Measurements from ENCODE around the gene BRWD1. TPM values are rescaled to one million over a fixed set of nuclear protein-coding genes. Genes with fewer than 3 reads are reported as not detected.

Gene BRWD1
- total RNA-seq, 2 donors from 2014 or later, result 27.7 to 39.9 TPM

DNA sequence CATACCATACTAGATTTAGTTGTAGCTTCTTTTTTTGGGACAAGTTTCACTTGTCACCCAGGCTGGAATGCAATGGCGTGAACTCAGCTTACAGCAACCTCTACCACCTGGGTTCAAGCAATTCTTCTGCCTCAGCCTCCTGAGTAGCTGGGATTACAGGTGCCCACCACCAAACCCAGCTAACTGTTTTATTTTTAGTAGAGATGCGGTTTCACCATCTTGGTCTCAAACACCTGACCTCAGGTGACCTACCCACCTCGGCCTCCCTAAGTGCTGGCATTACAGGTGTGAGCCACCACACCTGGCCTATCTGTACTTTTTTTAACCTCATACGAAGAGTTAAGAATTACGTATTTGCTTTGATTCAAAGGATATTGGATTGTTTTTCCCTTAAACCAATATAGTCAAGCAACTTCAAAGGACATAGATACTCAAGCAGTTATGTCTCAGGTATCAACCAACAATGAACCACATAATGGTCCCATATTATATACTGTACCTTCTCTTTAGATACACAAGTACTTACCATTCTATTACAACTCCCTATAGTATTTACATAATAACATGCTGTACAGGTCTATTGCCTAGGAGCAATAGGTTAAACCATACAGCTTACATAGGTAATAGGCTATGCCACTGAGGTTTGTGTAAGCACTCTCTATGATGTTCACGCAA, 28.0 kb upstream of the BRWD1 start:
- H3K36me3 Mint-ChIP-seq (ENCODE audit: low read depth), result peaks cover 58% of the 10 kb centered on the region
- H3K4me3 Mint-ChIP-seq, result no peak overlapping the region
- no peaks in the 10 kb centered on the region for H3K27me3 Mint-ChIP-seq
- H3K9me3 Mint-ChIP-seq, result no peaks in the 10 kb centered on the region
- no peak for ATAC-seq (replicated peaks)
- no peak overlapping the region for H3K27ac Mint-ChIP-seq
- peaks cover 13% of the 10 kb centered on the region for H3K4me1 Mint-ChIP-seq

DNA sequence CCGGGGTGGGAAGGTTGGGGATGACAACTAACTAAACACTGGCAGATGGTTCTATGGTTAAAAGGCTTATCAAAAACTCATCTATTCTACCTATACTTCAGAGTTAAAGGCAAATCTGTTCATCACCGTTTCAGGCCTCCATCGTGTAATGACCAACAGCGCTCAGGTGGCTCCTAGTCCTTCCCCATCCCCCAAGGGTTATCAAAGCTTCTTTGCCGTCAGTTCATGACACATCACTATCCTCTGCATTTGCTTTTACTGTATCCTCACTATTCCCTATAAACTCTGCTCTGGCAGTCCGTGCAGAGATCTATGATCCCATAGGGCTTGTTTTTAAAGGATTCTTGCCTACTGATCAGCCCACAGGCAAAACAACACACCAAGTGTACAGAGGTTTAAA, 27.3 kb upstream of the BRWD1 start:
- H3K4me3 Mint-ChIP-seq, result no peak overlapping the region
- no peak for ATAC-seq (replicated peaks)
- H3K4me1 Mint-ChIP-seq, result peaks cover 9% of the 10 kb centered on the region
- H3K36me3 Mint-ChIP-seq (ENCODE audit: low read depth), result peaks cover 51% of the 10 kb centered on the region
- no peaks in the 10 kb centered on the region for H3K27me3 Mint-ChIP-seq
- H3K9me3 Mint-ChIP-seq, result no peaks in the 10 kb centered on the region
- H3K27ac Mint-ChIP-seq, result no peak overlapping the region

DNA sequence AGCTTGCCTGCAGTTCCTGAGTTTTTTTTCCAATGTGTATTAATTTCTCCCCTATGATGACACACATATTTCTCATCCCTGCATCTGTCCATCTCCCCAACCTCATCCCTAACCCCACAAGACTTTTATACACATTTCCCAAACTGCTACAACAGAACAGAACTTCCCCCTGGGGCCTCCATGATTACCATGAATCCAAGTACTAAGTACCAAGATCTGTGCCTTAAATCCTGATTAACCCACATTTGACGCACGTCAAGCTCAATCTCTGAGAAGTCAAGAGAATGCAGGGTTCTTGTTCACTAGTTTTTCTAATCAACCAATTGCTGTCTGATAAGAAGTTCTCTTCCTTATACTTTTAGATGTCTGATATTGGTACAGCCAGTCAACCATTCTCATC, 25.8 kb upstream of the BRWD1 start:
- peaks cover 36% of the 10 kb centered on the region for H3K36me3 Mint-ChIP-seq (ENCODE audit: low read depth)
- H3K9me3 Mint-ChIP-seq, result no peaks in the 10 kb centered on the region
- H3K4me3 Mint-ChIP-seq, result no peak overlapping the region
- no peaks in the 10 kb centered on the region for H3K4me1 Mint-ChIP-seq
- no peaks in the 10 kb centered on the region for H3K27me3 Mint-ChIP-seq
- H3K27ac Mint-ChIP-seq, result no peak overlapping the region
- ATAC-seq (replicated peaks), result no peak

DNA sequence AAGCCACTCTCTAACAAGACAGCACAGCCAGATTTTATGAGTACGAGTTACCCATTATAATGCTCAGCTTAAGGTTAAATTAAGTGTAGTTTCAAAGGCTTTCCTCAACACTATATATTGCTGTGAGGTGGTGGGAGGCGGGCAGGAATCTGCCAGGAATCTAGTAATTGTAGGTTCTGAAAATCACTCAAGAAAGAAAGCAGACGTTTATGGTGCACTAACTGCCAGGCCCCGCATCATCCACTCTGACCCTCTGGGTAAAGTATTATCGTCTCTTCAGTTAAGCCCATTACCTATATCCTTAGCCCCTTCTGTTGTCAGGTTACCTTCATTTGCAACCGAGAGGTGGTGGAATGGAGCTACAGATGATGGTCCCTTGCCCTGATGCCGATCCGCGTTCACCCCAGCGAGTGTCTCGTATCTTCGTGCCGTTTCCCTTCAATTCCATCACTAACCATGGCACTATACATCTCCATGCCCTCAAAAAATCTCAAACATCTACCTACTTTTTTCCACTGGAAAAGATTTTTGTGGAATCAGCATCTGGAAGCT, 23.1 kb upstream of the BRWD1 start:
- ATAC-seq (replicated peaks), result no peak
- Mint-ChIP-seq H3K4me3 (no peak overlapping the region), H3K4me1 (no peaks in the 10 kb centered on the region), H3K9me3 (no peaks in the 10 kb centered on the region), H3K27ac (no peak overlapping the region), H3K27me3 (no peaks in the 10 kb centered on the region), H3K36me3 (ENCODE audit: low read depth) (peaks cover 9% of the 10 kb centered on the region)

- Mint-ChIP-seq H3K27me3 (no peaks in the 10 kb centered on the region), H3K27ac (no peak overlapping the region), H3K36me3 (ENCODE audit: low read depth) (no peaks in the 10 kb centered on the region), H3K4me1 (no peaks in the 10 kb centered on the region), H3K9me3 (no peaks in the 10 kb centered on the region), H3K4me3 (no peak overlapping the region)
- ATAC-seq (replicated peaks), result no peak
Measured at GRCh38 chr21:39334611-39335010, 21.2 kb upstream of the BRWD1 start.

DNA sequence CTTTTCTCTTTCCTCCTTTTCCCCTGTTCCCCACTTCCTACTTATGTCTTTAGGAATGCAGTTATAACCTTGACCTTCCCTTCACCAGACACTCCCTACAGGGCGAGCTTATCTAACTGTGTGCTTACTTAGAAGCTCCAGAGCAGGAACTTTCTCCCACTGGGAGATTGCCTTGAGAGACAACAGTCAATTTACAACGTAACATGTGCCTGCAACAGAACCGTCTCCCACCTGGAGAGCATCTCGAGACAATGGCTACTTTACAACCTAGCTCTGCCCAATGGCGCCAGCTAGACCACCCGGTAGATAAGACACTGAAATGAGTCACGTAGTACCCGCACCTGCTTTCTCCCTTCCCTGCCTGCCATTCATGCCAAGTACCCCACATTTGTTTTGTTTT, 18.7 kb upstream of the BRWD1 start:
- H3K36me3 Mint-ChIP-seq (ENCODE audit: low read depth), result no peaks in the 10 kb centered on the region
- no peak overlapping the region for H3K27ac Mint-ChIP-seq
- H3K4me1 Mint-ChIP-seq, result no peaks in the 10 kb centered on the region
- H3K9me3 Mint-ChIP-seq, result no peaks in the 10 kb centered on the region
- no peak for ATAC-seq (replicated peaks)
- H3K4me3 Mint-ChIP-seq, result no peak overlapping the region
- H3K27me3 Mint-ChIP-seq, result no peaks in the 10 kb centered on the region

- H3K27ac Mint-ChIP-seq, result no peak overlapping the region
- no peaks in the 10 kb centered on the region for H3K9me3 Mint-ChIP-seq
- H3K36me3 Mint-ChIP-seq (ENCODE audit: low read depth), result no peaks in the 10 kb centered on the region
- H3K27me3 Mint-ChIP-seq, result peaks cover 4% of the 10 kb centered on the region
- no peak overlapping the region for H3K4me3 Mint-ChIP-seq
- ATAC-seq (replicated peaks), result no peak
- no peaks in the 10 kb centered on the region for H3K4me1 Mint-ChIP-seq
Measured at GRCh38 chr21:39330001-39330400, 16.6 kb upstream of the BRWD1 start.

DNA sequence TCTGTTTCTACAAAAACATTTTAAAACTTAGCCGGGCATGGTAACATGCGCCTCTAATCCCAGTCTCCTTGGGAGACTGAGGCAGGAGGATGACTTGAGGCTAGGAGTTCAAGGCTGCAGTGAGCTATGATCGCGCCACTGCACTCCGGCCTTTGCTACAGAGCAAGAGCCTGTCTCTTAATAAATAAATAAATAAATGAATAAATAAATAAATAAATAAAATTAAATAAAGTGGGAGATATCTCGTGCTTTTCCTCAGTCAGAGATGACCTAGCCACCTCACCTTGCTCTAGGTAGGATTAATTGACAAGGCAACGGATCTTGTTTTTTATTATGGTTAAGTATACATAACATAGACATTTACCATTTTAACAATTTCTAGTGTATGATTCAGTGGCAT, 14.3 kb upstream of the BRWD1 start:
- Mint-ChIP-seq H3K4me3 (no peak overlapping the region), H3K9me3 (no peaks in the 10 kb centered on the region), H3K27ac (no peak overlapping the region), H3K4me1 (no peaks in the 10 kb centered on the region), H3K36me3 (ENCODE audit: low read depth) (no peaks in the 10 kb centered on the region), H3K27me3 (peaks cover 4% of the 10 kb centered on the region)
- no peak for ATAC-seq (replicated peaks)

- no peak for ATAC-seq (replicated peaks)
- H3K4me1 Mint-ChIP-seq, result no peaks in the 10 kb centered on the region
Measured at GRCh38 chr21:39326607-39327307, 13.3 kb upstream of the BRWD1 start.

GRCh38 chr21:39325458-39325857, 12.0 kb upstream of the BRWD1 start:
- no peak overlapping the region for H3K27ac Mint-ChIP-seq
- no peaks in the 10 kb centered on the region for H3K9me3 Mint-ChIP-seq
- H3K4me3 Mint-ChIP-seq, result no peak overlapping the region
- no peak for ATAC-seq (replicated peaks)
- H3K4me1 Mint-ChIP-seq, result no peaks in the 10 kb centered on the region
- H3K36me3 Mint-ChIP-seq (ENCODE audit: low read depth), result no peaks in the 10 kb centered on the region
- H3K27me3 Mint-ChIP-seq, result peaks cover 4% of the 10 kb centered on the region

More at GRCh38 chr21:39326607-39327307, 13.3 kb upstream of the BRWD1 start:
- Mint-ChIP-seq H3K27me3 (peaks cover 4% of the 10 kb centered on the region), H3K4me3 (no peak overlapping the region), H3K9me3 (no peaks in the 10 kb centered on the region), H3K27ac (no peak overlapping the region), H3K36me3 (ENCODE audit: low read depth) (no peaks in the 10 kb centered on the region)

DNA sequence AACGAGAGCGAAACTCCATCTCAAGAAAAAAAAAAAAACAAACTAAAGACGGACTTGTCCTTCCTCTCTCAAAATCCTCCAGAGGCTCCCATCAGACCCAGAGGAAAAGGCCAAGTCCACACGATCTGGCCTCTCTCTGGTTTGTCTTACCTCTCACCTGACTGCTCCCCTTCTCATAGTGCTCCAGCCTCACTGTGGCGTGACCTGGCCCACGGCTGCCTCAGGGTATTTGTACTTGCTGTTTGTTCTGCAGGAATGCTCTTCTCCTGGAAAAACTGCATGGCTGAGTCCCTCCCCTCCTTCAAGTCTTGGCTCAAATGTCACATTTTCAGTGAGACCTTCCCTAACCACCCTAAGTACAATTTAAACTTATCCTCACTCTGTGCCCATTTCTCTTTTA, 8.0 kb upstream of the BRWD1 start:
- Mint-ChIP-seq H3K4me3 (no peak overlapping the region), H3K27me3 (peaks cover 2% of the 10 kb centered on the region), H3K27ac (no peak overlapping the region), H3K9me3 (no peaks in the 10 kb centered on the region), H3K4me1 (no peaks in the 10 kb centered on the region), H3K36me3 (ENCODE audit: low read depth) (no peaks in the 10 kb centered on the region)
- no peak for ATAC-seq (replicated peaks)

DNA sequence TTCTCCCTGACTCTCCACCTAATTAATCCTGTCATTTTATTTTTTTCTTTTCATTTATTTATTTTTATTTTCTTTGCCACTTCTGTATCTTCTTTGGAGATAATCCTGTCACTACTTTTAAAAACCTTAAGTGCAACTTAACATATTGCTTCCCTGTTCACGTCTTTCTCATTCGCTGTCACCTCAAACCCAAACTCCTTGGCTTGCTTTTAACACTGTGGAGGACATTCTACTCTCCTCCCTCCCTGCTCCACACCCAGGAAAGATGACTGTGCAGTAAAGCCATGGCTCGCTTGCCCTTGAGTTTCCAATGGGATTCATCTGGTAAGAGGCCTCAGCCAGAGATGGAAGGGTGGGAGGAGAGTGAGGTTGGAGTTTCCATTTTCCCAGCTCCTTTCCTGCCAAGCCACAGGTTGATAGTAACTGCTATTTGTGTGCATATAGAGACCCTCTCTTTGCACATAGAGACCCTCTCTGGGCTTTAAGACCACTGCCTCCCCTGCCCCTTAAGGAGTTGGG, 6.4 kb upstream of the BRWD1 start:
- no peak overlapping the region for H3K27ac Mint-ChIP-seq
- peaks cover 10% of the 10 kb centered on the region for H3K4me1 Mint-ChIP-seq
- H3K27me3 Mint-ChIP-seq, result no peaks in the 10 kb centered on the region
- no peak for ATAC-seq (replicated peaks)
- H3K36me3 Mint-ChIP-seq (ENCODE audit: low read depth), result no peaks in the 10 kb centered on the region
- no peaks in the 10 kb centered on the region for H3K9me3 Mint-ChIP-seq
- H3K4me3 Mint-ChIP-seq, result no peak overlapping the region

DNA sequence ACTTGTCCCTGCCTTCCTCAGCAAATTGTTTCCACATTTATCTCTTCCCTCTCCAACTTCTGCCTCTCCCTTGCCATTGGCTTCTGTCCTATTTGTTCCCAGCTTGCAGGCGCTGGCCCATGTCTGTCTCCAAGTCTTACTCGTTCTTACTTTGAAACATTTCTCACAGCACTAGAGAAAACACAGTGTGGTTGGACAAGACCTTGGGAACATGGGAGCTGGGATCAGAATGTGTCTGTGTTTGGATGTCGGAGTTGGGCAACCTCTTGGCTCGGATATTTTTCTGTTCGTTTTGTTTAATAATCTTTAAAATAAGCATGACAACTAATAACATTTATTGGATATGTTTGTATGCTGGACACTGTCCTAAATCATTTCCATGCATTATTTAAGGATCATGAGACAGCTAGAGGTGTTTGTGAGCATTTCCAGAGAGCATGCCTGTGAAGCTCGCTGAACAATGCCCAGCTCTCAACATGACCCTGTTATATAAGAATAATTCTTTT, 5.9 kb upstream of the BRWD1 start:
- Mint-ChIP-seq H3K27me3 (no peaks in the 10 kb centered on the region), H3K27ac (no peak overlapping the region), H3K4me3 (no peak overlapping the region), H3K4me1 (peaks cover 14% of the 10 kb centered on the region), H3K9me3 (no peaks in the 10 kb centered on the region), H3K36me3 (ENCODE audit: low read depth) (peaks cover 4% of the 10 kb centered on the region)
- ATAC-seq (replicated peaks), result no peak

GRCh38 chr21:39318091-39318959, 4.9 kb upstream of the BRWD1 start:
- no peak overlapping the region for H3K4me3 Mint-ChIP-seq
- no peak for ATAC-seq (replicated peaks)
- peaks cover 16% of the 10 kb centered on the region for H3K4me1 Mint-ChIP-seq
- H3K27ac Mint-ChIP-seq, result no peak overlapping the region
- no peaks in the 10 kb centered on the region for H3K27me3 Mint-ChIP-seq
- H3K9me3 Mint-ChIP-seq, result no peaks in the 10 kb centered on the region
- H3K36me3 Mint-ChIP-seq (ENCODE audit: low read depth), result peaks cover 11% of the 10 kb centered on the region
